Naive thymus-derived CD4-positive, alpha-beta T cell (primary cell): ENCODE measurements around the gene KDM4B. TPM values are rescaled to one million over a fixed set of nuclear protein-coding genes. Genes with fewer than 3 reads are reported as not detected.
"Not testable (repeated sequence)": the region's sequence is repeated elsewhere in the genome, so short reads cannot be mapped to it uniquely, and the experiment has no call there.

Experiments used
- ATAC-seq: fragments of 150-1000 bp; cut with Tn5 transposase; 2 replicates; pipeline ENCODE4 v1.10.0; 2021; ENCODE audit warnings: mild to moderate bottlenecking, moderate library complexity
- CTCF ChIA-PET: fragments of 350-600 bp; sonication (Branson Sonifier 250); formaldehyde crosslinking; loops from one replicate; lab custom pipeline; 2021; ENCODE audit warnings: antibody characterized with exemption; lab: Charles Lee
- POLR2A ChIA-PET: fragments of 350-600 bp; sonication (Branson Sonifier 250); formaldehyde crosslinking; loops from one replicate; lab custom pipeline; 2021; ENCODE audit warnings: antibody characterized with exemption, inconsistent platforms; lab: Charles Lee
- DNase-seq, 9 donors: peaks; one replicate each; pipeline versions ENCODE4 v3.0.0 to v3.0.0-alpha.2; 2020 to 2022; ENCODE audit warnings: mixed read lengths in 1 of 9
- H3K27ac ChIP-seq: one replicate; pipeline ENCODE4 v1.7.0; 2013; ENCODE audit warnings: mild to moderate bottlenecking, low read depth, low read length, moderate library complexity
- H3K27me3 ChIP-seq, 2 donors: one replicate each; pipeline ENCODE4 v1.7.0; 2013; ENCODE audit warnings: low read length in 2 of 2, mild to moderate bottlenecking in 2 of 2, moderate library complexity in 2 of 2; ENCODE audit not compliant: control insufficient read depth in 2 of 2, insufficient read depth in 2 of 2
- H3K36me3 ChIP-seq, 3 experiments: 1 replicate in 2 of 3; 2 replicates in 1 of 3; pipeline ENCODE4 v1.7.0; 2013; ENCODE audit warnings: low read length in 3 of 3, mild to moderate bottlenecking in 3 of 3, moderate library complexity in 1 of 3; ENCODE audit not compliant: insufficient read depth in 3 of 3, control insufficient read depth in 2 of 3
- H3K4me1 ChIP-seq, 2 donors: one replicate each; pipeline ENCODE4 v1.7.0; 2013; ENCODE audit warnings: low read length in 2 of 2, mild to moderate bottlenecking in 2 of 2, moderate library complexity in 1 of 2; ENCODE audit not compliant: control insufficient read depth in 2 of 2, insufficient read depth in 2 of 2
- H3K4me3 ChIP-seq: 2 replicates; pipeline ENCODE4 v1.7.0; 2013; ENCODE audit warnings: mild to moderate bottlenecking, low read length
- H3K9me3 ChIP-seq, 3 experiments: 1 replicate in 2 of 3; 2 replicates in 1 of 3; pipeline ENCODE4 v1.7.0; 2013; ENCODE audit warnings: low read length in 3 of 3; ENCODE audit not compliant: control insufficient read depth in 2 of 3
- H3K27ac Mint-ChIP-seq, 9 donors: one replicate each; pipeline ENCODE4 v1.8.0; 2020 to 2022; ENCODE audit warnings: mixed read lengths in 9 of 9, mild to moderate bottlenecking in 8 of 9, moderate library complexity in 5 of 9, inconsistent platforms in 2 of 9
- H3K27me3 Mint-ChIP-seq, 5 donors: one replicate each; pipeline ENCODE4 v1.8.0; 2021 to 2022; ENCODE audit warnings: mixed read lengths in 5 of 5, mild to moderate bottlenecking in 1 of 5
- H3K36me3 Mint-ChIP-seq, 5 donors: one replicate each; pipeline ENCODE4 v1.8.0; 2020 to 2022; ENCODE audit warnings: mixed read lengths in 5 of 5, mild to moderate bottlenecking in 3 of 5, inconsistent platforms in 1 of 5
- H3K4me1 Mint-ChIP-seq, 7 donors: one replicate each; pipeline ENCODE4 v1.8.0; 2020 to 2022; ENCODE audit warnings: mixed read lengths in 7 of 7, mild to moderate bottlenecking in 3 of 7, inconsistent platforms in 1 of 7
- H3K4me3 Mint-ChIP-seq, 10 donors: one replicate each; pipeline ENCODE4 v1.8.0; 2020 to 2022; ENCODE audit warnings: mild to moderate bottlenecking in 10 of 10, mixed read lengths in 10 of 10, moderate library complexity in 6 of 10, inconsistent platforms in 2 of 10
- H3K9me3 Mint-ChIP-seq, 11 donors: one replicate each; pipeline ENCODE4 v1.8.0; 2020 to 2022; ENCODE audit warnings: mixed read lengths in 11 of 11, mild to moderate bottlenecking in 4 of 11, inconsistent platforms in 1 of 11, moderate library complexity in 1 of 11
- intact Hi-C, 2 donors: fragments of 100-400 bp; cut with micrococcal nuclease; formaldehyde crosslinking; loops; one replicate each; pipeline ENCODE4 v1.15.1; 2023
- polyA plus RNA-seq, 2 donors: library from polyadenylated mRNA; unstranded; fragments of 300-500 nt; fragmentation: Illumina TruSeq; gene quantifications; one replicate each; pipeline ENCODE4 v1.2.3, GENCODE V29; 2021
- total RNA-seq, 6 experiments: library from RNA in 5 of 6; stranded (reverse) in 5 of 6; gene quantifications; 1 replicate in 5 of 6; 2 replicates in 1 of 6; pipeline ENCODE4 v1.2.3 and lab custom pipeline; 2021 to 2026

The KDM4B gene
- total and polyA plus RNA-seq, 7 experiments from 2014 or later = 8.1 to 78.0 (median 46.7) TPM

DNA sequence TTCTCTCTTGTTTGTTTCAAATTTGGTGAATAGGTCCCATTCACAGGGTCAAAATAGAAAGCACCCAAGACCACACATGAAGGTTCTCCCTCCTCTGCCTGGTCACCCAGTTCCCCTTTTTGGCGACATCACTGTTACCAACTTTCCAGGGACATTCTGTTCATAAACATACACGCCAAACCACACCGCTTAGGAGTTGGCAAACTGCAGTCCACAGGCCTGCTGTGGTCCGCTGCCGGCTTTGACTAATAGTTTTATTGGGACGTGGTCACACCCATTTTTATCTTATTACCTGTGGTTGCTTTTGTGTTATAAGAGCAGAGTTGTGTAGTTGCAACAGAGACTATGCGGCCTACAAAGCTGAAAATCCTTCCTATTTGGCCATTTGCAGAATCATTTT is 35.4 kb upstream of the KDM4B start:
- Mint-ChIP-seq H3K4me1 (peaks cover 0 to 8% (median 0%) of the 10 kb centered on the region in 7 donors), H3K27ac (no peak overlapping the region), H3K36me3 (peaks cover 0 to 15% (median 0%) of the 10 kb centered on the region in 5 donors), H3K27me3 (no peaks in the 10 kb centered on the region), H3K4me3 (no peak overlapping the region), H3K9me3 (peaks cover 0 to 2% (median 0%) of the 10 kb centered on the region in 11 donors)
- DNase-seq = no peak
- Histone ChIP-seq H3K27ac (no peak overlapping the region), H3K9me3 (no peaks in the 10 kb centered on the region), H3K4me3 (no peak overlapping the region), H3K4me1 (no peaks in the 10 kb centered on the region), H3K36me3 (no peaks in the 10 kb centered on the region), H3K27me3 (no peaks in the 10 kb centered on the region)
- intact Hi-C loops = no loop called here
- ATAC-seq = no peak
- CTCF ChIA-PET = no interaction called here
- POLR2A ChIA-PET = interaction anchor here (0.6 kb wide), 1 partner anchor 25 kb away, joined by 3 read pairs; no protein-coding TSS in a partner anchor

DNA sequence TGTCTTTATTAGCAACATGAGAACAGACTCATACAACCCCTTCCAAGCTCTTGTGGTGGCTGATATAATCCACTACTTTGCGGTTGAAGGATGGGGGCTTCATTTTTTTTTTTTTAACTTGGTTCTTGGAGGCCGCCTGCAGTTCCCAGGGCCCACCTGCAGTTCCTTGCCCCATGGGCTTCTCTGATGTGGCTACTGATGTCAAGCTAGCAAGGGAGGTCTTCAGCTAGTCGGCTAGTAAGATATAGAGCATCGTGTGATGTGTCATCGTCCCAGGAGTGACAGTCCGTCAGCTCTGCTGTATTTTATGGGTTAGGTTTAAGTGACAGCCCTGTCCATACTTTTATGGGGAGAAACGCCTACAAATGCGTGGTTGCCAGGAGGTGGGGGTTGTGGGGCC is 33.5 kb upstream of the KDM4B start:
- ATAC-seq (no peak), DNase-seq (no peak)
- no peaks in the 10 kb centered on the region for H3K27me3 ChIP-seq
- ChIA-PET POLR2A (no interaction called here), CTCF (no interaction called here)
- no peak overlapping the region for H3K4me3 Mint-ChIP-seq
- H3K4me3 ChIP-seq = no peak overlapping the region
- peak overlapping the region in 1 of 9 donors; percentile 27 for H3K27ac Mint-ChIP-seq
- no peaks in the 10 kb centered on the region for H3K4me1 ChIP-seq
- no peaks in the 10 kb centered on the region for H3K36me3 ChIP-seq
- peaks cover 0 to 8% (median 0%) of the 10 kb centered on the region in 7 donors for H3K4me1 Mint-ChIP-seq
- intact Hi-C loops = no loop called here
- H3K36me3 Mint-ChIP-seq = peaks cover 0 to 17% (median 0%) of the 10 kb centered on the region in 5 donors
- H3K27me3 Mint-ChIP-seq = no peaks in the 10 kb centered on the region
- H3K9me3 Mint-ChIP-seq = peaks cover 0 to 2% (median 0%) of the 10 kb centered on the region in 11 donors
- no peak overlapping the region for H3K27ac ChIP-seq
- no peaks in the 10 kb centered on the region for H3K9me3 ChIP-seq

DNA sequence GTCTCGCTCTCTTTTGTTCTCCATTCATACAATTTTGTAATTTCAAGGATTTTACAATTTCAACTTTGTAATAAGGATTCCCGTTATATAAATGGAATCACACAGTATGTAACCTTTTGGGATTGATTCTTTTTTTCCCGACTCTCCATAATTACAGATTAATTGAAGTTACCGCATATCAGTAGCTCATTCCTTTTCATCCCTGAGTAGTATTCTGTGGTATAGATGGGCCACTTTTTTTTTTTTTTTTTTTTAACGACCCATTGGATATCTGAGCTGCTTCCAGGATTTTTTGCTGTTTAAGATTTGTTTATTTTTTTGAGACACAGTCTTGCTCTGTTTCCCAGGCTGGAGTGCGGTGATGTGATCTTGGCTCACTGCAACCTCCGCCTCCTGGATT is 31.9 kb upstream of the KDM4B start:
- Histone ChIP-seq H3K27me3 (no peaks in the 10 kb centered on the region), H3K27ac (no peak overlapping the region), H3K9me3 (no peaks in the 10 kb centered on the region), H3K36me3 (no peaks in the 10 kb centered on the region), H3K4me3 (no peak overlapping the region), H3K4me1 (no peaks in the 10 kb centered on the region)
- Mint-ChIP-seq H3K4me3 (no peak overlapping the region), H3K27ac (no peak overlapping the region), H3K36me3 (peaks cover 0 to 14% (median 0%) of the 10 kb centered on the region in 5 donors), H3K9me3 (peaks cover 0 to 2% (median 0%) of the 10 kb centered on the region in 11 donors), H3K27me3 (no peaks in the 10 kb centered on the region), H3K4me1 (peaks cover 0 to 8% (median 0%) of the 10 kb centered on the region in 7 donors)
- DNase-seq = no peak
- intact Hi-C loops = no loop called here
- ChIA-PET CTCF (interaction anchor here (0.7 kb wide), 1 partner anchor 95 kb away, joined by 3 read pairs; no protein-coding TSS in a partner anchor), POLR2A (interaction anchor here (0.9 kb wide), 1 partner anchor 24 kb away, joined by 4 read pairs; no protein-coding TSS in a partner anchor)
- ATAC-seq = no peak

DNA sequence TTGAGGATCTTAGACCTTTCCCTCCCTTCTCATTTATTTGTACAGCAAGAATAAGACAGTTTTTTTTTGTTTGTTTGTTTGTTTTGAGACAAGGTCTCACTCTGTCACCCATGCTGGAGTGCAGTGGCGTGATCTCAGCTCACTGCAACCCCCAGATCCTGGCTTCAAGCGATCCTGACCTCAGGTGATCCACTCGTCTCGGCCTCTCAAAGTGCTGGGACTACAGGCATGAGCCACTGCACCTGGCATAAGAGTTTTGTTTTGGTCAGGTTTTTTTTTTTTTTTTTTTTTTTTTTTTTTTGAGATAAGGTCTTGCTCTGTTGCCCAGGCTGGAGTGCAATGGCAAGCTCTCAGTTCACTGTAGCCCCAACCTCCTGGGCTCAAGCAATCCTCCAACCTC is 30.5 kb upstream of the KDM4B start:
- H3K27me3 Mint-ChIP-seq, H3K4me3 Mint-ChIP-seq, H3K27ac Mint-ChIP-seq, DNase-seq, H3K27me3 ChIP-seq, ATAC-seq, H3K27ac ChIP-seq, H3K9me3 Mint-ChIP-seq, intact Hi-C loops, POLR2A ChIA-PET, H3K4me1 Mint-ChIP-seq, H3K4me1 ChIP-seq, H3K9me3 ChIP-seq, CTCF ChIA-PET, H3K36me3 ChIP-seq, H3K4me3 ChIP-seq: not testable (repeated sequence)
- H3K36me3 Mint-ChIP-seq = peaks cover 0 to 15% (median 0%) of the 10 kb centered on the region in 5 donors

DNA sequence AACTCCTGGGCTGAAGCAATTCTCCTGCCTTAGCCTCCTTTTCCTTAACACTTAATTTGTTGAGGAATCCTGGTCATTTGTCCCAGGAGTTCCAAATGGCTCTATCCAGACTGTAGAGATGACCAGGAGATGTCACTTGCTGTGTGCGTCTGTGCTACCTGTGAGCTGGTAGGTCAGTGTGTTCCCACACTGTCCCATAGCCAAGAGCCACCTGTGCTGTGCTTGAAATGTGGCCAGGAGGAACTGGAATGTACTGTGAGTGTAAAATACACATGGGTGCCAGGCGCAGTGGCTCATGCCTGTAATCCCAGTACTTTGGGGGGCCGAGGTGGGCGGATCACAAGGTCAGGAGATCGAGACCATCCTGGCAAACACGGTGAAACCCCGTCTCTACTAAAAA is 29.4 kb upstream of the KDM4B start:
- H3K27me3 Mint-ChIP-seq = no peaks in the 10 kb centered on the region
- no peak overlapping the region for H3K4me3 Mint-ChIP-seq
- no peaks in the 10 kb centered on the region for H3K9me3 Mint-ChIP-seq
- Histone ChIP-seq H3K36me3 (no peaks in the 10 kb centered on the region), H3K27me3 (no peaks in the 10 kb centered on the region), H3K9me3 (no peaks in the 10 kb centered on the region), H3K27ac (no peak overlapping the region), H3K4me3 (no peak overlapping the region), H3K4me1 (no peaks in the 10 kb centered on the region)
- DNase-seq (no peak), ATAC-seq (no peak)
- H3K4me1 Mint-ChIP-seq = peaks cover 0 to 5% (median 0%) of the 10 kb centered on the region in 7 donors
- CTCF ChIA-PET = interaction anchor here (0.7 kb wide), 2 partner anchors 20 to 231 kb away, joined by 3 read pairs; no protein-coding TSS in a partner anchor
- intact Hi-C loops = no loop called here
- POLR2A ChIA-PET = no interaction called here
- peaks cover 0 to 14% (median 0%) of the 10 kb centered on the region in 5 donors for H3K36me3 Mint-ChIP-seq
- no peak overlapping the region for H3K27ac Mint-ChIP-seq

DNA sequence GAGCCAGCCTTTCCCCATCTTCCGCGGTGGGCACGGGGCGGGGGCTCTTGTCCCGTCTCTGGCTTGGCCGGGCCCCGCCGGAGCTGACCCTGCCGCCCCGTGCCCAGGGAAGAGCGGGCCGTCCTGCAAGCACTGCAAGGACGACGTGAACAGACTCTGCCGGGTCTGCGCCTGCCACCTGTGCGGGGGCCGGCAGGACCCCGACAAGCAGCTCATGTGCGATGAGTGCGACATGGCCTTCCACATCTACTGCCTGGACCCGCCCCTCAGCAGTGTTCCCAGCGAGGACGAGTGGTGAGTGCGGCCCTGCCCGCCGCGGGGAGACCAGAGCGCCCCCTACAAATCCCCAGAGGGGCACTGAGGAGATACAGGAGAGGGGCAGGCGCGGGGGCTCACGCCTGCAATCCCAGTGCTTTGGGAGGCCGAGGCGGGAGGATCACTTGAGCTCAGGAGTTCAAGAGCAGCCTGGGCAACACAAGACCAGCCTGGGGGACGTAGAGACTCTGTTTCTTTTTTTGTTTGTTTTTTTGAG is 27.2 kb upstream of the KDM4B start:
- ATAC-seq, CTCF ChIA-PET, H3K36me3 ChIP-seq, DNase-seq, H3K27ac ChIP-seq, H3K27me3 ChIP-seq, H3K4me1 ChIP-seq, H3K4me3 Mint-ChIP-seq, H3K9me3 ChIP-seq, POLR2A ChIA-PET, H3K9me3 Mint-ChIP-seq, H3K27me3 Mint-ChIP-seq, H3K27ac Mint-ChIP-seq, H3K4me3 ChIP-seq, intact Hi-C loops, H3K4me1 Mint-ChIP-seq: not testable (repeated sequence)
- H3K36me3 Mint-ChIP-seq = peaks cover 0 to 15% (median 0%) of the 10 kb centered on the region in 5 donors

DNA sequence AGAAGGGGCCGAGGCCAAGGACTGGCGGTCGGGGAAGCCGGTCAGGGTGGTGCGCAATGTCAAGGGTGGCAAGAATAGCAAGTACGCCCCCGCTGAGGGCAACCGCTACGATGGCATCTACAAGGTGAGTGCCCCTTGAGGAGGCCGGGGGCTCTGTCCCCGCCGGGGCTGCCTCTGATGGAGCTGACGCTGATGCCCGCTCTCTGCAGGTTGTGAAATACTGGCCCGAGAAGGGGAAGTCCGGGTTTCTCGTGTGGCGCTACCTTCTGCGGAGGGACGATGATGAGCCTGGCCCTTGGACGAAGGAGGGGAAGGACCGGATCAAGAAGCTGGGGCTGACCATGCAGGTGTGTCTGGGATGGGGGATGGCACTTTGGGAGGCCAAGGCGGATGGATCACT is 18.3 kb upstream of the KDM4B start:
- peaks cover 0 to 22% (median 0%) of the 10 kb centered on the region in 5 donors for H3K36me3 Mint-ChIP-seq
- H3K4me1 ChIP-seq, H3K27me3 ChIP-seq, DNase-seq, H3K27ac ChIP-seq, POLR2A ChIA-PET, H3K9me3 ChIP-seq, H3K36me3 ChIP-seq, intact Hi-C loops, H3K27me3 Mint-ChIP-seq, H3K4me1 Mint-ChIP-seq, H3K27ac Mint-ChIP-seq, H3K4me3 ChIP-seq, H3K9me3 Mint-ChIP-seq, H3K4me3 Mint-ChIP-seq, CTCF ChIA-PET: not testable (repeated sequence)
- peak; percentile 24 for ATAC-seq
